GM12878 (cell line): ENCODE results near the gene C15orf39. TPM values are rescaled to one million over a fixed set of nuclear protein-coding genes. Genes with fewer than 3 reads are reported as not detected.

Experiments used
- ATAC-seq: fragments of 200-7000 bp; cut with Tn5 transposase; 3 replicates; pipeline ENCODE4 v1.9.1; 2020; ENCODE audit warnings: mild to moderate bottlenecking, moderate library complexity
- BruUV-seq: library from RNA; stranded (reverse); fragments of 400-500 nt; replicated peaks from 2 replicates; lab custom pipeline; 2021; lab: Mats Ljungman, UMichigan
- CTCF ChIA-PET: fragments of 300-600 bp; sonication (Branson Sonifier 250); formaldehyde crosslinking; extraction: SDS; loops from one replicate; lab custom pipeline; 2021; ENCODE audit warnings: inconsistent platforms; lab: Yijun Ruan, JAX
- POLR2A ChIA-PET: fragments of 350-600 bp; formaldehyde crosslinking; extraction: SDS; loops from one replicate; lab custom pipeline; 2021; ENCODE audit warnings: inconsistent platforms; lab: Charles Lee
- RAD21 ChIA-PET: fragments of 300-600 bp; sonication (Branson Sonifier 250); formaldehyde crosslinking; loops from one replicate; lab custom pipeline; 2023; ENCODE audit warnings: antibody characterized with exemption; ENCODE audit not compliant: unreplicated experiment; lab: Charles Lee
- SMC1A ChIA-PET: fragments of 300-600 bp; sonication (Branson Sonifier 250); formaldehyde crosslinking; loops from one replicate; lab custom pipeline; 2023; ENCODE audit not compliant: unreplicated experiment, uncharacterized antibody; lab: Charles Lee
- DNase-seq: peaks from one replicate; pipeline ENCODE4 v3.0.0-alpha.2; 2011; ENCODE audit warnings: low read depth, low spot score
- FAIRE-seq: peaks from 3 replicates; lab custom pipeline; 2011; peaks lifted over from hg19 to GRCh38; lab: Jason Lieb, UNC
- H2AFZ ChIP-seq: 2 replicates; pipeline ENCODE4 v1.6.0; 2011; ENCODE audit warnings: low read depth, low read length, control low read depth; ENCODE audit not compliant: control insufficient read depth
- H3K27ac ChIP-seq: 2 replicates; pipeline ENCODE4 v1.5.1; 2011; ENCODE audit warnings: control low read depth; ENCODE audit not compliant: control insufficient read depth, insufficient read depth
- H3K27me3 ChIP-seq, 2 experiments: replicated peaks in 1 of 2; 2 replicates each; pipeline versions ENCODE4 v1.6.0 to v1.6.1; 2011; ENCODE audit warnings: low read length in 1 of 2; ENCODE audit not compliant: control insufficient read depth in 2 of 2, insufficient read depth in 2 of 2
- H3K36me3 ChIP-seq, 2 experiments: 2 replicates each; pipeline ENCODE4 v1.5.1; 2011; ENCODE audit warnings: low read length in 1 of 2; ENCODE audit not compliant: control insufficient read depth in 2 of 2, insufficient read depth in 2 of 2
- H3K4me1 ChIP-seq: 2 replicates; pipeline ENCODE4 v1.6.1; 2011; ENCODE audit warnings: mild to moderate bottlenecking, low read length, moderate library complexity, mixed read lengths; ENCODE audit not compliant: control insufficient read depth, insufficient read depth
- H3K4me2 ChIP-seq: 2 replicates; pipeline ENCODE4 v1.6.0; 2011; ENCODE audit warnings: control low read depth; ENCODE audit not compliant: control insufficient read depth, insufficient read depth
- H3K4me3 ChIP-seq: fragments of 200-600 bp; sonication (generic); 2 replicates; pipeline ENCODE4 v1.5.1; 2016
- H3K79me2 ChIP-seq: 2 replicates; pipeline ENCODE4 v1.6.0; 2011; ENCODE audit warnings: low read length; ENCODE audit not compliant: control insufficient read depth, insufficient read depth
- H3K9ac ChIP-seq: 2 replicates; pipeline ENCODE4 v1.8.0; 2011; ENCODE audit warnings: low read length, control low read depth, mixed read lengths; ENCODE audit not compliant: control insufficient read depth, insufficient read depth
- H3K9me3 ChIP-seq: replicated peaks from 3 replicates; pipeline ENCODE4 v1.5.1; 2011; ENCODE audit warnings: mild to moderate bottlenecking, low read length; ENCODE audit not compliant: control insufficient read depth, insufficient read depth
- H4K20me1 ChIP-seq: 2 replicates; pipeline ENCODE4 v1.6.0; 2011; ENCODE audit not compliant: control insufficient read depth, insufficient read depth
- EP300 ChIP-seq, 2 experiments: fragments of 150-350 bp in 1 of 2; IDR thresholded peaks; 2 replicates each; pipeline ENCODE4 v1.6.1; 2011 to 2012; ENCODE audit warnings: low read depth in 2 of 2, low read length in 2 of 2, borderline replicate concordance in 1 of 2, improper control_type of control experiment in 1 of 2, inconsistent platforms in 1 of 2; ENCODE audit not compliant: control insufficient read depth in 1 of 2
- EZH2 ChIP-seq: IDR thresholded peaks from 2 replicates; pipeline ENCODE4 v1.6.1; 2012; ENCODE audit warnings: low read depth, mild to moderate bottlenecking, control low read depth, inconsistent platforms, low read length, borderline replicate concordance; ENCODE audit not compliant: control insufficient read depth
- HCFC1 ChIP-seq: fragments of 150-350 bp; IDR thresholded peaks from 2 replicates; pipeline ENCODE4 v1.6.1; 2014; ENCODE audit warnings: low read length
- KLF5 ChIP-seq: fragments of 450-650 bp; IDR thresholded peaks from 2 replicates; pipeline ENCODE4 v1.6.1; 2014; ENCODE audit warnings: mild to moderate bottlenecking; ENCODE audit not compliant: partially characterized antibody
- MEF2B ChIP-seq: fragments of 450-650 bp; IDR thresholded peaks from 2 replicates; pipeline ENCODE4 v1.6.1; 2018; ENCODE audit warnings: mild to moderate bottlenecking, moderate library complexity; ENCODE audit not compliant: partially characterized antibody, poor library complexity, severe bottlenecking
- PBX3 ChIP-seq: IDR thresholded peaks from 2 replicates; pipeline ENCODE4 v1.6.1; 2011; ENCODE audit warnings: mild to moderate bottlenecking, low read depth, low read length, moderate library complexity; ENCODE audit not compliant: insufficient replicate concordance
- POLR2A ChIP-seq: IDR thresholded peaks from 2 replicates; pipeline ENCODE4 v1.6.1; 2011; ENCODE audit warnings: low read depth, mild to moderate bottlenecking, low read length
- POU2F2 ChIP-seq: IDR thresholded peaks from 3 replicates; pipeline ENCODE4 v1.6.1; 2011; ENCODE audit warnings: low read depth, mild to moderate bottlenecking, low read length, borderline replicate concordance
- SMAD1 ChIP-seq: fragments of 450-650 bp; IDR thresholded peaks from 2 replicates; pipeline ENCODE4 v1.6.1; 2018; ENCODE audit warnings: mild to moderate bottlenecking, low read depth; ENCODE audit not compliant: partially characterized antibody
- STAT1 ChIP-seq: fragments of 450-650 bp; conservative IDR thresholded peaks from 2 replicates; pipeline ENCODE4 v1.6.1; 2014; ENCODE audit warnings: antibody characterized with exemption, mild to moderate bottlenecking
- STAT3 ChIP-seq: IDR thresholded peaks from 2 replicates; pipeline ENCODE4 v1.6.1; 2011; ENCODE audit warnings: low read depth, low read length, improper control_type of control experiment
- WGBS: methylation state at CpG from one replicate; pipeline ENCODE4 v1.1.6; 2016; ENCODE audit warnings: low lambda C conversion rate; ENCODE audit not compliant: insufficient replicate concordance, insufficient coverage; ENCODE audit errors: missing lambda C conversion rate; 5-methylcytosine and 5-hydroxymethylcytosine counted together
- in situ Hi-C: fragments of 300-500 bp; cut with MboI; formaldehyde crosslinking; loops from 9 replicates; pipeline ENCODE4 v1.14.3; 2018; ENCODE audit warnings: mixed read lengths
- intact Hi-C: fragments of 100-400 bp; cut with micrococcal nuclease; formaldehyde crosslinking; loops from one replicate; pipeline ENCODE4 v1.14.2; 2022; ENCODE audit not compliant: unreplicated experiment
- polyA plus RNA-seq, 11 experiments: library from polyadenylated mRNA; depleted of rRNA in 4 of 11; unstranded in 6 of 11; stranded (reverse) in 5 of 11; fragments of >200 nt; fragmentation: Nextera tagmentation in 4 of 11; fragmentation: Illumina TruSeq in 1 of 11; extraction: Ambion mirVana in 4 of 11; extraction: Trizol in 1 of 11; gene quantifications; 1 replicate in 1 of 11; 2 replicates in 10 of 11; pipeline versions ENCODE4 v1.2.1 to v1.2.3, GENCODE V29; 2011 to 2016; ENCODE audit warnings: inconsistent platforms in 2 of 11, missing spikeins in 2 of 11, low read depth in 1 of 11
- total RNA-seq, 4 experiments: library from RNA; depleted of rRNA in 3 of 4; stranded (reverse); fragments of >200 nt in 3 of 4; fragmentation: Illumina TruSeq in 1 of 4; extraction: Trizol in 1 of 4; gene quantifications; 2 replicates each; pipeline versions ENCODE4 v1.2.1 to v1.2.3, GENCODE V29; 2013 to 2021
- TF ChIP-seq, protein P1 (sequence below): fragments of 450-650 bp; conservative IDR thresholded peaks from 2 replicates; pipeline ENCODE4 v1.6.1; 2017; ENCODE audit warnings: mild to moderate bottlenecking, moderate library complexity
- TF ChIP-seq, protein P2 (sequence below): IDR thresholded peaks from 2 replicates; pipeline ENCODE4 v1.6.1; 2012; ENCODE audit warnings: improper control_type of control experiment, low read depth, low read length; ENCODE audit not compliant: insufficient replicate concordance

Gene C15orf39
- total and polyA plus RNA-seq, 10 of the 15 experiments (the other 5 are each of a cell fraction or from before 2014, with no cell fraction given), result 2.3 to 139 (median 33.0) TPM

DNA sequence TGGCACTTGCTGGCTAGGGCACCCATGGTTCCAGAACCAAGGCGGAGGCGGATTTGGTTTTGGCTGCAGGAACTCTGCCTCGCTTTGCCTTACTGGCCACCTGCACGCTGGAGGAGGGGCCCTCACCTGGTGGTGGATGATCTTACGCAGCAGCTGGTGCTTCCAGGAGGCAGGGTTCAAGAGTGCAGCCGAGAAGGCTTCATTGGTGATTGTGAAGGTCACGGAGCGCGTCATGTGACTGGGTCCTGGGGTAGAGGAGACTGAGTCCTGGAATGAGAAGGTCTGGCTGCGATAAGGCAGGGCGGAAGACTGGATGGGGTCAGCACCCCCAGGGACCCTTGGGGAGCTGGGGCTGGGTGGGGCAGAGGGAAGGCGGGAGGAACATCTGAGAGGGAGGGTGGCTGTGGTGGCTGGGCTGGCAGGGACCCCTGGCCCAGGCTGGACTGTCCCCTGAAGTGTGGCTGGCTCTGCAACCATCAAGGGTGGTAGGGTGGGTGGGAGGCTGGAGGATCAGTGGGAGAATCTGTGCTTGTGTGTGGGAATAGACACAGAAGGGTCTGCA lies 30.7 kb downstream of the C15orf39 start (continued):
- TF ChIP-seq, protein P1, sequence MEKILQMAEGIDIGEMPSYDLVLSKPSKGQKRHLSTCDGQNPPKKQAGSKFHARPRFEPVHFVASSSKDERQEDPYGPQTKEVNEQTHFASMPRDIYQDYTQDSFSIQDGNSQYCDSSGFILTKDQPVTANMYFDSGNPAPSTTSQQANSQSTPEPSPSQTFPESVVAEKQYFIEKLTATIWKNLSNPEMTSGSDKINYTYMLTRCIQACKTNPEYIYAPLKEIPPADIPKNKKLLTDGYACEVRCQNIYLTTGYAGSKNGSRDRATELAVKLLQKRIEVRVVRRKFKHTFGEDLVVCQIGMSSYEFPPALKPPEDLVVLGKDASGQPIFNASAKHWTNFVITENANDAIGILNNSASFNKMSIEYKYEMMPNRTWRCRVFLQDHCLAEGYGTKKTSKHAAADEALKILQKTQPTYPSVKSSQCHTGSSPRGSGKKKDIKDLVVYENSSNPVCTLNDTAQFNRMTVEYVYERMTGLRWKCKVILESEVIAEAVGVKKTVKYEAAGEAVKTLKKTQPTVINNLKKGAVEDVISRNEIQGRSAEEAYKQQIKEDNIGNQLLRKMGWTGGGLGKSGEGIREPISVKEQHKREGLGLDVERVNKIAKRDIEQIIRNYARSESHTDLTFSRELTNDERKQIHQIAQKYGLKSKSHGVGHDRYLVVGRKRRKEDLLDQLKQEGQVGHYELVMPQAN, result no peak
- TF ChIP-seq STAT3 (no peak), HCFC1 (no peak)

DNA sequence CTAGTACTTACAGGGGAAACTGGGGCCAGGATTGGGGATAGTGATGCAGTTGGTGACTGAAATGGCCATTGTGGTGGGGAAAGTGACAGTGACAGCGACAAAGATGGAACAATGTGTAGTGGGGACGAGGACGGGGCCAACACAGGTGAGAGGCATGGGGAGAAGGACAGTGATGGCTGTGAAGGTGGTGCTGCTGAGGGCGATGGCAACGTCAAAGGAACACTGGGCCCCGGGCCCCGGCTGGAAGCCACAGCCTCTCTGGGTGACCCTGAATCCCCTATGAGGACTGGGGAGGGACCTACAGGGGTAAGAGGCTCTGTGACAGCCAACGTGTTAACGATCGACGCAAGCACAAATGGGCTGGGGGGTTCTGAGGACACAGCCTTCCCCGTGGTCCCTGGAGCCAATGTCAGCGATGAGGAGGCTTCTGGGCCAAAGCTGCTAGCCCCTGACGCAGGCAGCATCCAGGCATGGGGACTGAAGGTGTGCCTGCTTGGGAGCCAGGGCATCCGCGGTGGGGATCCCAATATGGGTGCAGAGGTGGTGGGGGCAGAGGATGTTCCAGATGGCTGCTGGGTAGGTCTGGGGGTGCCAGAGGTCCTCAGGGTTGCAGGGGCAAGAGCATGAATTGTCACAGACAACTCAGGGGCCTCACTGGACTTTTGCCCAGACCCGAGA lies 31.3 kb downstream of the C15orf39 start:
- no TSS peak for BruUV-seq
- no peak overlapping the region for H3K9ac ChIP-seq
- DNase-seq (no peak), ATAC-seq (no peak), FAIRE-seq (no peak)
- H3K4me1 ChIP-seq, result no peaks in the 10 kb centered on the region
- no peaks in the 10 kb centered on the region for H3K36me3 ChIP-seq
- no peaks in the 10 kb centered on the region for H4K20me1 ChIP-seq
- ChIA-PET POLR2A (no interaction called here), SMC1A (no interaction called here), CTCF (no interaction called here), RAD21 (no interaction called here)
- H3K27me3 ChIP-seq, result peaks cover 0 to 2% of the 10 kb centered on the region in 2 experiments; a peak in 2 of 4 replicates
- no peaks in the 10 kb centered on the region for H3K79me2 ChIP-seq
- H2AFZ ChIP-seq, result no peak overlapping the region
- H3K27ac ChIP-seq, result no peak overlapping the region
- no peak overlapping the region for H3K4me3 ChIP-seq
- intact Hi-C loops, result no loop called here
- no peaks in the 10 kb centered on the region for H3K9me3 ChIP-seq
- in situ Hi-C loops, result no loop called here
- no peak overlapping the region for H3K4me2 ChIP-seq
- WGBS, result 50% methylated on average over 17 of the region's 17 CpGs
- no peak for TF ChIP-seq MEF2B
- TF ChIP-seq KLF5, result no peak
- TF ChIP-seq SMAD1, result no peak
- no peak for TF ChIP-seq POLR2A
- TF ChIP-seq STAT1, result no peak
- no peak for TF ChIP-seq EP300 (IDR thresholded peaks at IDR 0.05; ENCODE audit: borderline replicate concordance in 1 of 2, control insufficient read depth in 1 of 2, low read depth in 2 of 2, low read length in 2 of 2)
- TF ChIP-seq PBX3, result no peak
- TF ChIP-seq, protein P2, sequence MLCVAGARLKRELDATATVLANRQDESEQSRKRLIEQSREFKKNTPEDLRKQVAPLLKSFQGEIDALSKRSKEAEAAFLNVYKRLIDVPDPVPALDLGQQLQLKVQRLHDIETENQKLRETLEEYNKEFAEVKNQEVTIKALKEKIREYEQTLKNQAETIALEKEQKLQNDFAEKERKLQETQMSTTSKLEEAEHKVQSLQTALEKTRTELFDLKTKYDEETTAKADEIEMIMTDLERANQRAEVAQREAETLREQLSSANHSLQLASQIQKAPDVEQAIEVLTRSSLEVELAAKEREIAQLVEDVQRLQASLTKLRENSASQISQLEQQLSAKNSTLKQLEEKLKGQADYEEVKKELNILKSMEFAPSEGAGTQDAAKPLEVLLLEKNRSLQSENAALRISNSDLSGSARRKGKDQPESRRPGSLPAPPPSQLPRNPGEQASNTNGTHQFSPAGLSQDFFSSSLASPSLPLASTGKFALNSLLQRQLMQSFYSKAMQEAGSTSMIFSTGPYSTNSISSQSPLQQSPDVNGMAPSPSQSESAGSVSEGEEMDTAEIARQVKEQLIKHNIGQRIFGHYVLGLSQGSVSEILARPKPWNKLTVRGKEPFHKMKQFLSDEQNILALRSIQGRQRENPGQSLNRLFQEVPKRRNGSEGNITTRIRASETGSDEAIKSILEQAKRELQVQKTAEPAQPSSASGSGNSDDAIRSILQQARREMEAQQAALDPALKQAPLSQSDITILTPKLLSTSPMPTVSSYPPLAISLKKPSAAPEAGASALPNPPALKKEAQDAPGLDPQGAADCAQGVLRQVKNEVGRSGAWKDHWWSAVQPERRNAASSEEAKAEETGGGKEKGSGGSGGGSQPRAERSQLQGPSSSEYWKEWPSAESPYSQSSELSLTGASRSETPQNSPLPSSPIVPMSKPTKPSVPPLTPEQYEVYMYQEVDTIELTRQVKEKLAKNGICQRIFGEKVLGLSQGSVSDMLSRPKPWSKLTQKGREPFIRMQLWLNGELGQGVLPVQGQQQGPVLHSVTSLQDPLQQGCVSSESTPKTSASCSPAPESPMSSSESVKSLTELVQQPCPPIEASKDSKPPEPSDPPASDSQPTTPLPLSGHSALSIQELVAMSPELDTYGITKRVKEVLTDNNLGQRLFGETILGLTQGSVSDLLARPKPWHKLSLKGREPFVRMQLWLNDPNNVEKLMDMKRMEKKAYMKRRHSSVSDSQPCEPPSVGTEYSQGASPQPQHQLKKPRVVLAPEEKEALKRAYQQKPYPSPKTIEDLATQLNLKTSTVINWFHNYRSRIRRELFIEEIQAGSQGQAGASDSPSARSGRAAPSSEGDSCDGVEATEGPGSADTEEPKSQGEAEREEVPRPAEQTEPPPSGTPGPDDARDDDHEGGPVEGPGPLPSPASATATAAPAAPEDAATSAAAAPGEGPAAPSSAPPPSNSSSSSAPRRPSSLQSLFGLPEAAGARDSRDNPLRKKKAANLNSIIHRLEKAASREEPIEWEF, result no peak
- TF ChIP-seq EZH2, result no peak
- no peak for TF ChIP-seq POU2F2
